IPS-20b (cell line): ENCODE results near the gene CCKAR.

Experiments
- H3K27ac ChIP-seq: one replicate; pipeline ENCODE4 v1.5.1; 2013; ENCODE audit warnings: low read length
- H3K27me3 ChIP-seq: 2 replicates; pipeline ENCODE4 v1.6.1; 2013; ENCODE audit warnings: mild to moderate bottlenecking, low read length, inconsistent platforms; ENCODE audit not compliant: insufficient read depth
- H3K36me3 ChIP-seq: 2 replicates; pipeline ENCODE4 v1.6.1; 2013; ENCODE audit warnings: low read depth, mild to moderate bottlenecking, inconsistent platforms, low read length, moderate library complexity; ENCODE audit not compliant: insufficient read depth
- H3K4me1 ChIP-seq: 2 replicates; pipeline ENCODE4 v1.6.1; 2013; ENCODE audit warnings: mild to moderate bottlenecking, control low read depth, inconsistent platforms, low read length, moderate library complexity; ENCODE audit not compliant: insufficient read depth
- H3K4me3 ChIP-seq: 2 replicates; pipeline ENCODE4 v1.5.1; 2013; ENCODE audit warnings: mild to moderate bottlenecking, low read length, inconsistent platforms
- H3K9ac ChIP-seq: 2 replicates; pipeline ENCODE4 v1.6.1; 2013; ENCODE audit warnings: low read depth, mild to moderate bottlenecking, inconsistent platforms, low read length, moderate library complexity
- H3K9me3 ChIP-seq: 2 replicates; pipeline ENCODE4 v1.6.1; 2013; ENCODE audit warnings: mild to moderate bottlenecking, low read depth, low read length, inconsistent platforms; ENCODE audit not compliant: insufficient read depth

CCKAR gene

GRCh38 chr4:26485684-26486083 is 4.6 kb downstream of the CCKAR start:
- H3K27ac ChIP-seq = no peak overlapping the region
- H3K9me3 ChIP-seq = no peaks in the 10 kb centered on the region
- 0 out of 2 replicates have a peak, but pooled peaks cover 5% of the 10 kb centered on the region for H3K27me3 ChIP-seq
- H3K36me3 ChIP-seq = no peaks in the 10 kb centered on the region
- H3K9ac ChIP-seq = no peak overlapping the region
- H3K4me1 ChIP-seq = no peaks in the 10 kb centered on the region; the same call in 1 of the 2 replicates
- H3K4me3 ChIP-seq = no peak overlapping the region

- no peak overlapping the region for H3K27ac ChIP-seq
- no peaks in the 10 kb centered on the region for H3K9me3 ChIP-seq
- H3K9ac ChIP-seq = no peak overlapping the region
- H3K4me3 ChIP-seq = no peak overlapping the region
- 0 out of 2 replicates have a peak, but pooled peaks cover 5% of the 10 kb centered on the region for H3K27me3 ChIP-seq
- H3K36me3 ChIP-seq = no peaks in the 10 kb centered on the region
- no peaks in the 10 kb centered on the region; the same call in 1 of the 2 replicates for H3K4me1 ChIP-seq
These were observed 5.8 kb downstream of the CCKAR start for GRCh38 chr4:26484516-26484915.

GRCh38 chr4:26484032-26484515 is 6.2 kb downstream of the CCKAR start:
- Histone ChIP-seq H3K36me3 (no peaks in the 10 kb centered on the region), H3K27ac (no peak overlapping the region)

GRCh38 chr4:26482508-26483462 is 7.5 kb downstream of the CCKAR start:
- Histone ChIP-seq H3K4me1 (no peaks in the 10 kb centered on the region; the same call in 1 of the 2 replicates), H3K9ac (no peak overlapping the region), H3K27ac (no peak overlapping the region), H3K36me3 (no peaks in the 10 kb centered on the region), H3K9me3 (no peaks in the 10 kb centered on the region), H3K27me3 (no peaks in the 10 kb centered on the region), H3K4me3 (no peak overlapping the region)

More at GRCh38 chr4:26484032-26484515, 6.2 kb downstream of the CCKAR start:
- Histone ChIP-seq H3K9me3 (no peaks in the 10 kb centered on the region), H3K4me1 (no peaks in the 10 kb centered on the region; the same call in 1 of the 2 replicates), H3K4me3 (no peak overlapping the region), H3K27me3 (0 out of 2 replicates have a peak, but pooled peaks cover 4% of the 10 kb centered on the region), H3K9ac (no peak overlapping the region)

- no peaks in the 10 kb centered on the region for H3K9me3 ChIP-seq
- H3K4me1 ChIP-seq = no peaks in the 10 kb centered on the region; the same call in 1 of the 2 replicates
- no peak overlapping the region for H3K4me3 ChIP-seq
These were observed 12.0 kb downstream of the CCKAR start for GRCh38 chr4:26478330-26478729.

GRCh38 chr4:26476545-26476944 is 13.7 kb downstream of the CCKAR start:
- H3K27ac ChIP-seq = no peak overlapping the region
- no peaks in the 10 kb centered on the region for H3K27me3 ChIP-seq
- no peak overlapping the region for H3K9ac ChIP-seq
- no peaks in the 10 kb centered on the region for H3K4me1 ChIP-seq
- no peak overlapping the region for H3K4me3 ChIP-seq
- H3K9me3 ChIP-seq = no peaks in the 10 kb centered on the region
- H3K36me3 ChIP-seq = no peaks in the 10 kb centered on the region

More at GRCh38 chr4:26478330-26478729, 12.0 kb downstream of the CCKAR start:
- Histone ChIP-seq H3K27me3 (no peaks in the 10 kb centered on the region), H3K36me3 (no peaks in the 10 kb centered on the region), H3K9ac (no peak overlapping the region), H3K27ac (no peak overlapping the region)

GRCh38 chr4:26475716-26476115 is 14.6 kb downstream of the CCKAR start:
- Histone ChIP-seq H3K9ac (no peak overlapping the region), H3K4me1 (no peaks in the 10 kb centered on the region), H3K27ac (no peak overlapping the region), H3K27me3 (no peaks in the 10 kb centered on the region), H3K36me3 (no peaks in the 10 kb centered on the region), H3K9me3 (no peaks in the 10 kb centered on the region), H3K4me3 (no peak overlapping the region)

- Histone ChIP-seq H3K4me1 (no peaks in the 10 kb centered on the region), H3K36me3 (no peaks in the 10 kb centered on the region), H3K9me3 (no peaks in the 10 kb centered on the region), H3K27me3 (no peaks in the 10 kb centered on the region), H3K4me3 (no peak overlapping the region), H3K9ac (no peak overlapping the region), H3K27ac (no peak overlapping the region)
These were observed 15.7 kb downstream of the CCKAR start for GRCh38 chr4:26474551-26474950.

GRCh38 chr4:26473893-26474292 is 16.4 kb downstream of the CCKAR start:
- Histone ChIP-seq H3K4me3 (no peak overlapping the region), H3K4me1 (no peaks in the 10 kb centered on the region), H3K9ac (no peak overlapping the region), H3K9me3 (no peaks in the 10 kb centered on the region), H3K27me3 (no peaks in the 10 kb centered on the region), H3K27ac (no peak overlapping the region), H3K36me3 (no peaks in the 10 kb centered on the region)

- H3K9me3 ChIP-seq = no peaks in the 10 kb centered on the region
- no peak overlapping the region for H3K27ac ChIP-seq
- H3K4me1 ChIP-seq = no peaks in the 10 kb centered on the region; the same call in 1 of the 2 replicates
- H3K27me3 ChIP-seq = no peaks in the 10 kb centered on the region
- H3K4me3 ChIP-seq = no peak overlapping the region
- H3K9ac ChIP-seq = no peak overlapping the region
- H3K36me3 ChIP-seq = no peaks in the 10 kb centered on the region
These were observed 18.4 kb downstream of the CCKAR start for GRCh38 chr4:26471890-26472289.

- no peaks in the 10 kb centered on the region for H3K9me3 ChIP-seq
- no peaks in the 10 kb centered on the region for H3K27me3 ChIP-seq
- no peak overlapping the region for H3K9ac ChIP-seq
- H3K4me1 ChIP-seq = no peaks in the 10 kb centered on the region; the same call in 1 of the 2 replicates
- H3K4me3 ChIP-seq = no peak overlapping the region
- no peaks in the 10 kb centered on the region for H3K36me3 ChIP-seq
- no peak overlapping the region for H3K27ac ChIP-seq
These were observed 21.3 kb downstream of the CCKAR start for GRCh38 chr4:26468977-26469376.
